GM18511 (cell line): ENCODE measurements around the gene CCDC63.
"Not testable (repeated sequence)": the region's sequence is repeated elsewhere in the genome, so short reads cannot be mapped to it uniquely, and the experiment has no call there.

ENCODE experiments used
- ATAC-seq: cut with Tn5 transposase; IDR thresholded peaks from one replicate; pipeline ENCODE4 v1.9.1; 2021; ENCODE audit warnings: mild to moderate bottlenecking, moderate library complexity; ENCODE audit not compliant: unreplicated experiment

The CCDC63 gene

GRCh38 chr12:110948041-110948440 lies 101.3 kb downstream of the CCDC63 start:
- no peak for ATAC-seq

- not testable (repeated sequence) for ATAC-seq
These were observed 103.7 kb downstream of the CCDC63 start for GRCh38 chr12:110950466-110950865.

DNA sequence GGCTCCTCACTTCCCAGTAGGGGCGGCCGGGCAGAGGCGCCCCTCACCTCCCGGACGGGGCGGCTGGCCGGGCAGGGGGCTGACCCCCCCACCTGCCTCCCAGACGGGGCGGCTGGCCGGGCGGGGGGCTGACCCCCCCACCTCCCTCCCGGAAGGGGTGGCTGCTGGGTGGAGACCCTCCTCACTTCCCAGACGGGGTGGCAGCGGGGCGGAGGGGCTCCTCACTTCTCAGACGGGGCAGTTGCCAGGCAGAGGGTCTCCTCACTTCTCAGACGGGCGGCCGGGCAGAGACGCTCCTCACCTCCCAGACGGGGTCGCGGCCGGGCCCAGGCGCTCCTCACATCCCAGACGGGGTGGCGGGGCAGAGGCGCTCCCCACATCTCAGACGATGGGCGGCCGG lies 104.1 kb downstream of the CCDC63 start:
- not testable (repeated sequence) for ATAC-seq
